ENCODE results near the gene CENPF. TPM values are rescaled to one million over a fixed set of nuclear protein-coding genes. Genes with fewer than 3 reads are reported as not detected.

The CENPF gene
- total RNA-seq, 5 donors from 2014 or later (not counting 1 experiment from before 2014, with no cell fraction given) = 3.1 to 6.7 (median 4.1) TPM

DNA sequence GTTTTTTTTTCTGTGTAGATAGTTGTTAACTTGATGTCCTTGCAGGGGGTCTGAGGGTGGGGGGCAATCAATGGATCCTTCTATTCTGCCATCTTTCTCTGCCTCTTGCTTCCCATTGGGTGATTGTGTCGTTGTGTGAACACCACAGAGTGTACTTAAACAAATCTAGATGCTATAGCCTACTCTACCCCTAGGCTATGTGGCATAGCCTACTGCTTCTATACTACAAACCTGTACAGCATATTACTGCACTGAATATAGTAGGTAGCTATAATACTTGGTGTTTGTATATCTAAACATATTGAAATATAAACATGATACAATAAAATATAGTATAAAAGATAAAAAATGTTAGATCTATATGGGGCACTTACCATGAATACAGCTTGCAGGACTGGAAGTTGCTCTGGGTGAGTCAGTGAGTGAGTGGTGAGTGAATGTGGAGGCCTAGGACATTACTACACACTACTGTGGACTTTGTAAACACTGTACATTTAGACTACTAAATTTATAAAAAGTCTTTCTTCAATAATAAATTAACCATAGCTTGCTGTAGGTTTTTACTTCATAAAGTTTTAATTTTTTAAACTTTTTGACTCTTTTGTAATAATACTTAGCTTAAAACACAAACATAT lies 105.4 kb downstream of the CENPF start:
- no peak for DNase-seq
- Histone ChIP-seq H3K4me1 (ENCODE audit: control insufficient read depth in 1 of 2, extremely low read depth in 1 of 2, insufficient read depth in 2 of 2, low read length in 2 of 2) (no peaks in the 10 kb centered on the region), H3K27ac (ENCODE audit: low read length) (no peak overlapping the region), H3K27me3 (replicated peaks in 1 of 2; ENCODE audit: control insufficient read depth in 2 of 2, extremely low read depth in 1 of 2, insufficient read depth in 2 of 2, low read length in 1 of 2) (peaks cover 0 to 2% of the 10 kb centered on the region in 2 experiments), H3K36me3 (ENCODE audit: control insufficient read depth in 2 of 2, extremely low read depth in 1 of 2, insufficient read depth in 1 of 2, low read length in 1 of 2) (no peaks in the 10 kb centered on the region), H3K4me3 (ENCODE audit: control insufficient read depth in 1 of 2, extremely low read depth in 1 of 2, low read length in 1 of 2) (no peak overlapping the region), H3K9me3 (no peaks in the 10 kb centered on the region)
- no peaks in the 10 kb centered on the region for H3K4me1 Mint-ChIP-seq
- H3K27ac Mint-ChIP-seq = no peak overlapping the region
- POLR2A ChIA-PET = no interaction called here
- H3K9me3 Mint-ChIP-seq = peaks cover 6 to 35% (median 18%) of the 10 kb centered on the region in 3 donors
- WGBS (ENCODE audit: insufficient coverage) = no CpG with 5 or more reads among the region's 1 CpG
- CTCF ChIA-PET = interaction anchor here in 1 of 2 donors (0.6 kb wide), 1 partner anchor 200 kb away, joined by 3 read pairs; no protein-coding TSS in a partner anchor
- no peak for ATAC-seq (replicated peaks in 1 of 4)
- peaks cover 1 to 3% of the 10 kb centered on the region in 2 donors for H3K27me3 Mint-ChIP-seq
- H3K36me3 Mint-ChIP-seq = no peaks in the 10 kb centered on the region
- no peak overlapping the region for H3K4me3 Mint-ChIP-seq

DNA sequence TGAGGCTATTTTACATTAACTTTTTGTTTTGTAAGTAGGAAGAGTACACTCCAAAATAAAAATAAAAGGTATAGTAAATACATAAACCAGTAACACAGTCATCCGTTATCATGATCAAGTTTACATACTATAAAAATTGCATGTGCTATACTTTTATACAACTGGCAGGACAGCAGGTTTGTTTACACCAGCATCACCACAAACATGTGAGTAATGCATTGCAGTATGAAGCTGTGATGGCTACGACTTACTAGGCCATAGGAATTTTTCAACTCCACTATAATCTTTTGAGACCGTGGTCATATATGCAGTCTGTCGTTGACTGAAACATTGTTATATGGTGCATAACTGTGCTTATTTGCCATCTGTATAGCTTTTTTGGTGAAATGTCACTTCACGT lies 106.2 kb downstream of the CENPF start:
- 80% methylated on average over 1 of the region's 5 CpGs for WGBS (ENCODE audit: insufficient coverage)
- H3K36me3 ChIP-seq (ENCODE audit: control insufficient read depth in 2 of 2, extremely low read depth in 1 of 2, insufficient read depth in 1 of 2, low read length in 1 of 2) = no peaks in the 10 kb centered on the region
- peaks cover 5 to 6% of the 10 kb centered on the region in 2 donors for H3K27me3 Mint-ChIP-seq
- peaks cover 0 to 2% of the 10 kb centered on the region in 2 experiments for H3K27me3 ChIP-seq (replicated peaks in 1 of 2; ENCODE audit: control insufficient read depth in 2 of 2, extremely low read depth in 1 of 2, insufficient read depth in 2 of 2, low read length in 1 of 2)
- H3K27ac Mint-ChIP-seq = no peak overlapping the region
- H3K27ac ChIP-seq (ENCODE audit: low read length) = no peak overlapping the region
- no peaks in the 10 kb centered on the region for H3K4me1 ChIP-seq (ENCODE audit: control insufficient read depth in 1 of 2, extremely low read depth in 1 of 2, insufficient read depth in 2 of 2, low read length in 2 of 2)
- ChIA-PET CTCF (no interaction called here), POLR2A (no interaction called here)
- H3K9me3 ChIP-seq = no peaks in the 10 kb centered on the region
- no peak for DNase-seq
- H3K9me3 Mint-ChIP-seq = peaks cover 6 to 30% (median 16%) of the 10 kb centered on the region in 3 donors
- ATAC-seq (replicated peaks in 1 of 4) = no peak
- no peaks in the 10 kb centered on the region for H3K4me1 Mint-ChIP-seq
- H3K4me3 Mint-ChIP-seq = no peak overlapping the region
- no peak overlapping the region for H3K4me3 ChIP-seq (ENCODE audit: control insufficient read depth in 1 of 2, extremely low read depth in 1 of 2, low read length in 1 of 2)
- peaks cover 2% of the 10 kb centered on the region for H3K36me3 Mint-ChIP-seq

DNA sequence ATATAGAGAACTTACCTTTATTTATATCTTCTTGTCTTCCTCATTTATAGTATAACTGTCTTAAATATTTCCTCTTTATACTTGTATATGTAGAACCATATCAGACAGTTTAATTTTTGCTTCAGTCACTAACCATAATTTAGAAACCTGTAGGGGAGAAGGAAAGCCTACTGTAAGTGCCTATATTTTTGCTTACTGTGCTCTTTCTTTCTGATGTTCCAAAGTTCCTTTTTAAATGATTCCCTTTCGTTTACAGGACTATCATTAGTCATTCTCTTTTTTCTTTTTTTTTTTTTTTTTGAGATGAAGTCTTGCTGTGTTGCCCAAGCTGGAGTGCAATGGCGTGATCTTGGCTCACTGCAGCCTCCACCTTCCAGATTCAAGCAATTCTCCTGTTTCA lies 109.7 kb downstream of the CENPF start:
- Mint-ChIP-seq H3K27me3 (peaks cover 11 to 12% of the 10 kb centered on the region in 2 donors), H3K36me3 (peaks cover 2% of the 10 kb centered on the region), H3K9me3 (no peaks in the 10 kb centered on the region), H3K4me3 (no peak overlapping the region), H3K4me1 (no peaks in the 10 kb centered on the region), H3K27ac (no peak overlapping the region)
- POLR2A ChIA-PET = no interaction called here
- H3K4me3 ChIP-seq (ENCODE audit: control insufficient read depth in 1 of 2, extremely low read depth in 1 of 2, low read length in 1 of 2) = no peak overlapping the region
- no CpG with 5 or more reads among the region's 2 CpGs for WGBS (ENCODE audit: insufficient coverage)
- H3K27ac ChIP-seq (ENCODE audit: low read length) = no peak overlapping the region
- CTCF ChIA-PET = no interaction called here
- no peak for ATAC-seq (replicated peaks in 1 of 4)
- H3K4me1 ChIP-seq (ENCODE audit: control insufficient read depth in 1 of 2, extremely low read depth in 1 of 2, insufficient read depth in 2 of 2, low read length in 2 of 2) = no peaks in the 10 kb centered on the region
- H3K9me3 ChIP-seq = no peaks in the 10 kb centered on the region
- no peak for DNase-seq
- peaks cover 0 to 2% of the 10 kb centered on the region in 2 experiments for H3K27me3 ChIP-seq (replicated peaks in 1 of 2; ENCODE audit: control insufficient read depth in 2 of 2, extremely low read depth in 1 of 2, insufficient read depth in 2 of 2, low read length in 1 of 2)
- no peaks in the 10 kb centered on the region for H3K36me3 ChIP-seq (ENCODE audit: control insufficient read depth in 2 of 2, extremely low read depth in 1 of 2, insufficient read depth in 1 of 2, low read length in 1 of 2)

Other genes starting within 250 kb of the CENPF start
- under 1 TPM; 0.02 to 0.36 (median 0.29) TPM for gene PTPN14, start 51.6 kb upstream of the CENPF start, total RNA-seq

Measured in T-cell (primary cell).